Measurements from ENCODE around the gene FBXO31.

- TF ChIP-seq CTCF (IDR thresholded peaks at IDR 0.05 in 4 of 5, conservative IDR thresholded peaks at IDR 0.05 in 1 of 5) (no peak), POLR2A (IDR thresholded peaks at IDR 0.05) (no peak)
Observed at GRCh38 chr16:87323727-87324410, 59.7 kb downstream of the FBXO31 start.

Measured in gastrocnemius medialis (tissue), 4 donors.